H1 (cell line): ENCODE measurements around the gene ATG7. TPM values are rescaled to one million over a fixed set of nuclear protein-coding genes. Genes with fewer than 3 reads are reported as not detected.

Experiments used
- BACH1 ChIP-seq: IDR thresholded peaks from 2 replicates; pipeline ENCODE4 v1.6.1; 2012; ENCODE audit warnings: low read length, improper control_type of control experiment
- CBX8 ChIP-seq: fragments of 300-800, 300-1000 bp; sonication (generic); IDR thresholded peaks from 2 replicates; pipeline ENCODE4 v1.7.1; 2016; ENCODE audit warnings: low read depth, low read length, borderline replicate concordance
- CHD1 ChIP-seq: IDR thresholded peaks from 2 replicates; pipeline ENCODE4 v1.6.1; 2012; ENCODE audit warnings: low read depth, low read length, improper control_type of control experiment
- CHD7 ChIP-seq: fragments of 300-600 bp; sonication (generic); IDR thresholded peaks from 2 replicates; pipeline ENCODE4 v1.7.1; 2012; ENCODE audit warnings: low read length, moderate library complexity, mild to moderate bottlenecking, inconsistent platforms; ENCODE audit not compliant: insufficient replicate concordance
- EZH2 ChIP-seq: fragments of 200-600 bp; sonication (generic); IDR thresholded peaks from 2 replicates; pipeline ENCODE4 v1.7.1; 2012; ENCODE audit warnings: low read depth, mild to moderate bottlenecking, moderate library complexity, low read length, inconsistent platforms; ENCODE audit not compliant: severe bottlenecking
- FOSL1 ChIP-seq: IDR thresholded peaks from 2 replicates; pipeline ENCODE4 v1.6.1; 2011; ENCODE audit warnings: mild to moderate bottlenecking, low read depth, low read length, moderate library complexity; ENCODE audit not compliant: insufficient read depth
- GABPA ChIP-seq: IDR thresholded peaks from 2 replicates; pipeline ENCODE4 v1.6.1; 2011; ENCODE audit warnings: mild to moderate bottlenecking, low read length, moderate library complexity, borderline replicate concordance; ENCODE audit not compliant: insufficient read depth
- JUN ChIP-seq: IDR thresholded peaks from 2 replicates; pipeline ENCODE4 v1.6.1; 2011; ENCODE audit warnings: low read depth, mild to moderate bottlenecking, improper control_type of control experiment, low read length
- PHF8 ChIP-seq: fragments of 200-600 bp; sonication (generic); conservative IDR thresholded peaks from 2 replicates; pipeline ENCODE4 v1.7.1; 2012; ENCODE audit warnings: low read depth, mild to moderate bottlenecking, inconsistent platforms, low read length, moderate library complexity
- POLR2AphosphoS5 ChIP-seq: IDR thresholded peaks from 2 replicates; pipeline ENCODE4 v1.6.1; 2011; ENCODE audit warnings: low read depth, low read length
- POU5F1 ChIP-seq: IDR thresholded peaks from 2 replicates; pipeline ENCODE4 v1.6.1; 2011; ENCODE audit warnings: low read depth, mild to moderate bottlenecking, low read length, moderate library complexity
- RBBP5 ChIP-seq: IDR thresholded peaks from 2 replicates; pipeline ENCODE4 v1.7.1; 2012; ENCODE audit warnings: low read depth, mild to moderate bottlenecking, inconsistent platforms, low read length, moderate library complexity, borderline replicate concordance
- YY1 ChIP-seq: IDR thresholded peaks from 2 replicates; pipeline ENCODE4 v1.6.1; 2011; ENCODE audit warnings: low read depth, mild to moderate bottlenecking, low read length
- polyA plus RNA-seq, 7 experiments: library from polyadenylated mRNA; depleted of rRNA in 3 of 7; stranded (reverse) in 5 of 7; unstranded in 2 of 7; fragments of >200 nt in 5 of 7; fragments of 200-250 nt in 2 of 7; gene quantifications; 1 replicate in 5 of 7; 2 replicates in 1 of 7; 4 replicates in 1 of 7; pipeline versions ENCODE4 v1.2.1 to v1.2.3, GENCODE V29; 2011 to 2013; ENCODE audit warnings: missing spikeins in 2 of 7, mixed read lengths in 2 of 7
- total RNA-seq: library from RNA; stranded (reverse); fragmentation: NEBNext Ultra II Directional; extraction: Animal tissue kit (Norgen Biotek cat#: 25700); gene quantifications from 2 replicates; pipeline ENCODE4 v1.2.1, GENCODE V29; 2021

Gene ATG7
- total and polyA plus RNA-seq, 2 of the 8 experiments (the other 6 are each of a cell fraction or from before 2014, with no cell fraction given), result 15.0 to 19.1 TPM

GRCh38 chr3:11362600-11362999, 90.4 kb downstream of the ATG7 start (continued):
- TF ChIP-seq CHD7, result no peak
- TF ChIP-seq CBX8, result no peak
- no peak for TF ChIP-seq BACH1
- no peak for TF ChIP-seq RBBP5
- TF ChIP-seq JUN, result no peak
- no peak for TF ChIP-seq POU5F1
- no peak for TF ChIP-seq PHF8
- TF ChIP-seq CHD1, result no peak
- no peak for TF ChIP-seq POLR2AphosphoS5
- TF ChIP-seq FOSL1, result no peak
- TF ChIP-seq YY1, result no peak
- TF ChIP-seq GABPA, result no peak
- no peak for TF ChIP-seq EZH2
